Islet of Langerhans (tissue), 1 donor: ENCODE measurements around the gene SLFN5.
"Not testable (repeated sequence)": the region's sequence is repeated elsewhere in the genome, so short reads cannot be mapped to it uniquely, and the experiment has no call there.

Experiments
- FAIRE-seq: peaks from one replicate; lab custom pipeline; 2011; peaks lifted over from hg19 to GRCh38; lab: Jason Lieb, UNC

SLFN5 gene

GRCh38 chr17:35242158-35242804 is 591 bp upstream of the SLFN5 start:
- FAIRE-seq = no peak

- no peak for FAIRE-seq
Observed at GRCh38 chr17:35243561-35244340, 879 bp downstream of the SLFN5 start.

GRCh38 chr17:35244341-35245195 is 1.7 kb downstream of the SLFN5 start:
- FAIRE-seq = no peak

DNA sequence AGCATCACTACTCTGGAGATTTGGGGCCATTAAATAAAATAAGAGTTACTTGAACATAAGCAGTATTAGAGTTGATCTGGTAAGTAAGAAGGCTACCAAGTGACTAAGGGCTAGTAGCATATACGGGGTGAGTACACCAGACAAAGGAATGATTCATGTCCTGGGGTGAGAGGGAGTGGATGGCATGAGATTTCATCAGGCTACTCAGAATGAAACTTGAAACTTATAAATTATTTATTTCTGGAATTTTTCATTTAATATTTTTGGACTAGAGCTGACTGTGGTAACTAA is 2.3 kb downstream of the SLFN5 start:
- FAIRE-seq = no peak

DNA sequence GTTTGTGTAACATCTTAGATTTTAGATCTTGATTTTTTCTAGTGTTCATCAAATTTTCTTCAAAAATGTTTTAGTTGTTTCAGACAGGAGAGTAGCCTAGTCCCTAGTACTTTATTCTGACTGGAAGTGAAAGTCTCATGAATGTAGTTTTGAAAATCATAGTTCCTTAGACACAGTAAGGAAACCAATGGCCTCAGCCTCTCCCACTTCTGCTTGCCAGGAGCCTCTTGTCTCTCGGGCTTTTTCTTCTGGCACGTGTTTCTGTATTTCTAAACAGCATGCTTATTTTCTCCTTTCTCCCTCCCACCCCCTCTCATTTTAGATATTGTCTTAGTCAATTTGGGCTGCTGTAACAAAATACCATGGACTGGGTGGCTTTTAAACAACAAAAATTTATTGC is 9.8 kb downstream of the SLFN5 start:
- no peak for FAIRE-seq

GRCh38 chr17:35254107-35254773 is 11.4 kb downstream of the SLFN5 start:
- no peak for FAIRE-seq

DNA sequence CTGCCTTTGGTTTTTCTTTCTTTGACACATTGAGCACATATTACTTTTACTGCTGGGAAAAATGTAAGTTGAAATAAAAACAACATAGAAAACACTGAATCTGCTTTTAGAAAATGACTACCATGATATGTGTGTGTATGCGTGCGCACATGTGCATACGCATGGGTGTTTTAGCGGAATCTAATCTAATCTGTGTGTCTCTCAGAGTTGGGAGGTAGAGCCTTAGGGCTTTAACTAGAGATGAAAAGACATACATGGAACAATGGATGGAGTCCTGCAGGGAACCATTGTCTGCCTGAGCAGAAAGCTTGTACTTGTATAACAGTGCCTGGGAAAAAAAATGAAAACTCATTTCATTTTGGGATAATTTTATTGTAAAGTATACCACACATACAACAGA is 12.4 kb downstream of the SLFN5 start:
- no peak for FAIRE-seq

- FAIRE-seq = no peak
Observed at GRCh38 chr17:35256629-35257028, 13.8 kb downstream of the SLFN5 start.

- no peak for FAIRE-seq
Observed at GRCh38 chr17:35257208-35257659, 14.4 kb downstream of the SLFN5 start.

DNA sequence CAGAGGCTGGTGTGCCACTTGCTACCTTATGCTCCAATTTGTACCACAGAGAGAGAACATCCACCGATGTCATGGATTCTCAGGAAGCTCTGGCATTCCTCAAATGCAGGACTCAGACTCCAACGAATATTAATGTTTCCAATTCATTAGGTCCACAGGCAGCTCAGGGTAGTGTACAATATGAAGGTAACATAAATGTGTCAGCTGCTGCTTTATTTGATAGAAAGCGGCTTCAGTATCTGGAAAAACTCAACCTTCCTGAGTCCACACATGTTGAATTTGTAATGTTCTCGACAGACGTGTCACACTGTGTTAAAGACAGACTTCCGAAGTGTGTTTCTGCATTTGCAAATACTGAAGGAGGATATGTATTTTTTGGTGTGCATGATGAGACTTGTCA is 16.1 kb downstream of the SLFN5 start:
- FAIRE-seq = no peak

DNA sequence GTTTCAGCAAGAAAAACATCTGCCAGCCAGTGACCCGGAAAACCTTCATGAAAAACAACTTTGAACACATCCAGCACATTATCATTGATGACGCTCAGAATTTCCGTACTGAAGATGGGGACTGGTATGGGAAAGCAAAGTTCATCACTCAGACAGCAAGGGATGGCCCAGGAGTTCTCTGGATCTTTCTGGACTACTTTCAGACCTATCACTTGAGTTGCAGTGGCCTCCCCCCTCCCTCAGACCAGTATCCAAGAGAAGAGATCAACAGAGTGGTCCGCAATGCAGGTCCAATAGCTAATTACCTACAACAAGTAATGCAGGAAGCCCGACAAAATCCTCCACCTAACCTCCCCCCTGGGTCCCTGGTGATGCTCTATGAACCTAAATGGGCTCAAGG is 22.2 kb downstream of the SLFN5 start:
- no peak for FAIRE-seq

DNA sequence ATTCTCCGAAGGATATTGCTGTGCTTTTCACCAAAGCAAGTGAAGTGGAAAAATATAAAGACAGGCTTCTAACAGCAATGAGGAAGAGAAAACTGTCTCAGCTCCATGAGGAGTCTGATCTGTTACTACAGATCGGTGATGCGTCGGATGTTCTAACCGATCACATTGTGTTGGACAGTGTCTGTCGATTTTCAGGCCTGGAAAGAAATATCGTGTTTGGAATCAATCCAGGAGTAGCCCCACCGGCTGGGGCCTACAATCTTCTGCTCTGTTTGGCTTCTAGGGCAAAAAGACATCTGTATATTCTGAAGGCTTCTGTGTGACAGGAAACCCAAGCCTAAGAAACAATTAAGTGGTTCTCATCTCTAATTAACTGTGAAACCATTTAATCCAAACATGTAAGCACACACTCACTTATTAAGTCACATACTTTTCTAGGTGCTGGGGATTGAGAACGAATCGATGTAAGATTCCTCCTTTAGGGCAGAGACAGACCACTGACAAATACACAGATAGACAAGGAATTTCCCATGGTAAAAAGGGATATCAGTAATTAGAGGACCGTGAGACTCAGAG is 22.8 kb downstream of the SLFN5 start:
- no peak for FAIRE-seq

DNA sequence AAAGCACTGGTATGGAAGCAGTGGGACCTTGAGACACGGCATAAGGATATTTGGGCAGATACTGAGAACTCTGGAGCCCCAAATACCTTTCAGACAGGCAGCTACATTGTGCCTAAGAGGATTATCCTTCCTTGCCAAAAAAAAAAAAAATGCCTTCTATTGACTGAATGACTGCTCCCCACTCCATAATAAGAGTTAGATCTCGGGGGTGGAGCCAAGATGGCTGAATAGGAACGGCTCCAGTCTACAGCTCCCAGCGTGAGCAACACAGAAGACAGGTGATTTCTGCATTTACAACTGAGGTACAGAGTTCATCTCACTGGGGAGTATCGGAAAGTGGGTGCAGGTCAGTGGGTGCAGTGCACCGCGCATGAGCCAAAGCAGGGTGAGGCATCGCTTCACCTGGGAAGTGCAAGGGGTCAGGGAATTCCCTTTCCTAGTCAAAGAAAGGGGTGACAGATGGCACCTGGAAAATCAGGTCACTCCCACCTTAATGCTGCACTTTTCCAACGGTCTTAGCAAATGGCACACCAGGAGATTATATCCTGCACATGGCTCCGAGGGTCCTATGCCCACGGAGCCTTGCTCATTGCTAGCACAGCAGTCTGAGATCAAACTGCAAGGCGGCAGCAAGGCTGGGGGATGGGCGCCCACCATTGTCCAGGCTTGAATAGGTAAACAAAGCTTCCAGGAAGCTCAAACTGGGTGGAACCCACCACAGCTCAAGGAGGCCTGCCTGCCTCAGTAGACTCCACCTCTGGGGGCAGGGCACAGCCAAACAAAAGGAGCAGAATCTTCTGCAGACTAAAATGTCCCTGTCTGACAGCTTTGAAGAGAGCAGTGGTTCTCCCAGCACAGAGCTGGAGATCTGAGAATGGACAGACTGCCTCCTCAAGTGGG is 31.5 kb downstream of the SLFN5 start:
- not testable (repeated sequence) for FAIRE-seq

DNA sequence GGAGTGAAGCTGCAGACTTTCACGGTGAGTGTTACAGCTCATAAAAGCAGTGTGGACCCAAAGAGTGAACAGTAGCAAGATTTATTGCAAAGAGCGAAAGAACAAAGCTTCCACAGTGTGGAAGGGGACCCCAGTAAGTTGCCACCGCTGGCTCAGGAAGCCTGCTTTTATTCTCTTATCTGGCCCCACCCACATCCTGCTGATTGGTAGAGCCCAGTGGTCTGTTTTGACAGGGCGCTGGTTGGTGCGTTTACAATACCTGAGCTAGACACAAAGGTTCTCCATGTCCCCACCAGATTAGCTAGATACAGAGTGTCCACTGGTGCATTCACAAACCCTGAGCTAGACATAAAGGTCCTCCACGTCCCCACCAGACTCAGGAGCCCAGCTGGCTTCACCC is 35.6 kb downstream of the SLFN5 start:
- FAIRE-seq = not testable (repeated sequence)

GRCh38 chr17:35278876-35279275 is 36.0 kb downstream of the SLFN5 start:
- not testable (repeated sequence) for FAIRE-seq

DNA sequence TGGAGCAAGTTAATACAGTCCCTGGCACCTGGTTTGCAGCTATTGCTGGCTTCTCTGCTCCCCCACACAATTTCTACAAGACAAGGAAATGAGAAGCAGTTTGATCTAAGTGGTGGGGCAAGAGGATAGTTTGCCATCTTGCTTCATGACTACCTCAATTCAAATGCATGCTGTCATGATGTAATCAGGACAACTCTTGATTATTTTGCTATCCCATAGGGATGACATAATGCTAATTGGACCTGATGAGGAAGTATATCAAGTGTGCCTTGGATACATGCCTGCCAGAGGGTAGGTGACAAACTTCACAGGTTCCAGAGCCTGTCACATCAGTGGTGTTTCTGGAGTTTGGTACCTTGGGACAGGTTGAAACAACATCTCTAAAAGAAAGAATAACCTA is 40.9 kb downstream of the SLFN5 start:
- FAIRE-seq = no peak

GRCh38 chr17:35284955-35285354 is 42.1 kb downstream of the SLFN5 start:
- no peak for FAIRE-seq

DNA sequence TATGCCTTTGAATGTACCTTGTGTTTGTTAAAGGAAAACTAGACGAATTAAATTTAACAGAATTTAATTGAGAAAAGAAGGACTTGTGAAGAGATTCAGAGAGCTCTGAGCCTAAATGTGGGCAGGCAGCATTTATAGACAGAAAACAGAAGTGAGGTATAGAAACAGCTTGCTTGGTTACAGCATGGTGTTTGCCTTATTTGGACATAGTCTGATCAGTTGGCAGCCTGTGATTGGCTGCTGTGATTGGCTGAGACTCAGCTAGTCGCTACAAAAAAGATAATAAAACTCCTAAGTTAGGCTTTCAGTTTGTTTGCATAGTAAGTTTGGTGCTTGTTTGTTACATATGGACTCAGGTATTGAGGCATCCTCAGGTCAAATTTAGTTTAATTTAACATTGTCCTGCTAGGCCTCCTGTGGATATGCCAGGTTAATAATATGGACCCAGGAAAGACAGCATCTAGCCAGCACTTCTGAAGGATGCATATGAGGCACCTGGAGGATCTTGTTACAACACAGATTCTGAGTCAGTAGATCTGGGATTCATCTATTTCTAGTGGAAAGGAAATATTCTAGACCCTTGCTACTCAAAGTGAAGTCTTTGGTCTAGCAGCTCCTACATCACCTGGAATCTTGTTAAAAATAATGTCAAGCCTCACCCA is 43.4 kb downstream of the SLFN5 start:
- FAIRE-seq = no peak

DNA sequence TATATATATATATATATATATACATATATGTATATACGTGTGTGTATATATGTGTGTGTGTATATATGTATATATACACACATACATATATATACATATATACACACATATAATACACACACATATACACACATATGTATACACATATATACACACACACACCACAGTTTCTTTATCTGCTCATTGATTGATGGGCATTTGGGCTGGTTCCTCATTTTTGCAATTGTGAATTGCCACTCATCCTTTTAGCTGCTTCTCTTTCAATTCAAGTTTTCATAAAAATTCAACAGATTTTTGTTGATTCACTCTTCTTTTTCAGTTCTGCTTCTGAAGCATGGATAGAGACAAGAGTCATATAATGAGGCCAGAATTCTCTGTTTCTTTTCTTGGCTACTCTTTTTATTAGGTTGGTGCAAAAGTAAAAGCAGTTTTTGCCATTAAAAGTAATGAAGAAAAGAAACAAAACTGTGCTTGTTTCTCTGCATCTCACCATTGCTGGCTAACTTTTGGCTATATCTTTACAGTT is 44.5 kb downstream of the SLFN5 start:
- no peak for FAIRE-seq

GRCh38 chr17:35289222-35289621 is 46.4 kb downstream of the SLFN5 start:
- FAIRE-seq = no peak
